GM12875 (cell line): ENCODE measurements around the gene MACF1.
"Not testable (repeated sequence)": the region's sequence is repeated elsewhere in the genome, so short reads cannot be mapped to it uniquely, and the experiment has no call there.

ENCODE experiments used
- H3K4me3 ChIP-seq: one replicate; pipeline ENCODE4 v1.5.1; 2011; ENCODE audit warnings: low read depth, low read length, control low read depth
- CTCF ChIP-seq: IDR thresholded peaks from 2 replicates; pipeline ENCODE4 v1.5.1; 2011; ENCODE audit warnings: low read depth, mild to moderate bottlenecking, control low read depth, inconsistent platforms, low read length, moderate library complexity, borderline replicate concordance; ENCODE audit not compliant: insufficient read depth

MACF1 gene

DNA sequence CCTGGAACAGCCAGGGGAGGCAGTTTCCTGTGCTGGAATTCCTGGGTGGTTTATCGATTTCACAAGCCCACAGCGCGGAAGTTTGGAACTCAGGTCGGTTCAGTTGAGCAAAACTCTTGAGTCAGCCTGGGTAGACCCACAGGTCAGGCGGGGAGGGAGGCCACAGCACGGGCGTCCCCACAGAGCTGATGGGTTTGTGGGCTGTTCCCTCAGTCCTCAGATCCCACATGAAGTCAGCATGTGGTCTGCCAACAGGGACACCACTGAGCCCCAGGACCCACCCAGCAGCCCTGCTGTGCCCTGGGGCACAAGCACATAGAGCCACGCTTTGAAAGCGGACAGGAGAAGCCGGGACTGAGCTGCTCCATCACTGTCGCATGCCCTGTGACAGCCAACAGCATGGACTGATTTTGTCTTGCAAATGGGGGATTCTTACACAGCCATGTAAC is 304.4 kb downstream of the MACF1 start:
- TF ChIP-seq CTCF, result no peak
- H3K4me3 ChIP-seq, result no peak overlapping the region

GRCh38 chr1:39509360-39510009 is 305.0 kb downstream of the MACF1 start:
- TF ChIP-seq CTCF, result no peak
- H3K4me3 ChIP-seq, result no peak overlapping the region

- H3K4me3 ChIP-seq, result not testable (repeated sequence)
Measured at GRCh38 chr1:39510570-39511186, 306.2 kb downstream of the MACF1 start.

GRCh38 chr1:39511477-39511876 is 307.0 kb downstream of the MACF1 start:
- not testable (repeated sequence) for H3K4me3 ChIP-seq

DNA sequence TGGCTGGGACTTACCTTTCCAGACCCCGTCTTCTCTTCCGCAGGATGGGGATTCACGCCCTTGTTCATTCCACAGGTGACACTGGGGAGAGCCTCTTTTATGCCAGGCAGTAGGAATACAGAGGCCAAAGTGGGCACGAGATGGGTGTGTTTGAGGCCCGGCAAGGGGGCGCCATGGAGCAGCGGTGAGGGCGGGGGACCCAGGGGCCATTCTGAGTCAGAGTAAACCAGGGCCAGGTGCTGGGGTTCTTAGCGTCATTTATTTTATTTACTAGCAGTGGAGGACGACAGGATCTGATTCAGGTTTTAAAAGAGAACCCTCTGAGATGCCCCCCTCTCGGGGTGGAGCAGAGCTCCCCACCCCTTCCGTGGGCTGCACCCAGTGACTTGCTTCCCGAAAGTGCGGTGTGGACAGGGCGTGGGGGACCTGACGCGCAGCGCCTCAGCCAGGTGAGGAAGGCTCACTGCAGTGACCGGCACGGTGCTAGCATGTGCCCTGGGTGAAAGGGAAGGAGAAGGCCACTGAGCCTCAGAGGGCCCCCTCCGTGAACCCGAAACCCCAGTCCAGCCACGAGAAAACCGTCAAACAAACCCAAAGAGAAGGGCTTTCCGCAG is 307.8 kb downstream of the MACF1 start:
- not testable (repeated sequence) for H3K4me3 ChIP-seq

GRCh38 chr1:39514710-39515124 is 310.2 kb downstream of the MACF1 start:
- not testable (repeated sequence) for H3K4me3 ChIP-seq

- H3K4me3 ChIP-seq, result peak overlapping the region; percentile 21
Measured at GRCh38 chr1:39515131-39516086, 310.9 kb downstream of the MACF1 start.

DNA sequence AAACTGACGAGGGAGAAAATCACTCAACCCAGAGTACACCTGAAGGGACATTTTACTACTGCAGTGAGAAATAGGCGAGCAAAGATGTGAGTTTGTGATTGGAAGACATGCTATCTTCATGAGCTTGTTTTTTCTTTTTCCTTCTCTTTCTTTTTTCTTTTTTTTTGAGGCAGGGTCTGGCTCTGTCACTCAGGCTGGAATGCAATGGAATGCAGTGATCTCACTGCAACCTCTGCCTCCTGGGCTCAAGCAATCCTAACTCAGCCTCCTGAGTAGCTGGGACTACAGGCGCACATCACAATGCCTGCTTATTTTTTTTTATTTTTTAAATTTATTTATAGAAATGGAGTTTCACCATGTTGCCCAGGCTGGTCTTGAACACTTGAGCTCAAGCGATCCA is 312.3 kb downstream of the MACF1 start:
- not testable (repeated sequence) for H3K4me3 ChIP-seq

DNA sequence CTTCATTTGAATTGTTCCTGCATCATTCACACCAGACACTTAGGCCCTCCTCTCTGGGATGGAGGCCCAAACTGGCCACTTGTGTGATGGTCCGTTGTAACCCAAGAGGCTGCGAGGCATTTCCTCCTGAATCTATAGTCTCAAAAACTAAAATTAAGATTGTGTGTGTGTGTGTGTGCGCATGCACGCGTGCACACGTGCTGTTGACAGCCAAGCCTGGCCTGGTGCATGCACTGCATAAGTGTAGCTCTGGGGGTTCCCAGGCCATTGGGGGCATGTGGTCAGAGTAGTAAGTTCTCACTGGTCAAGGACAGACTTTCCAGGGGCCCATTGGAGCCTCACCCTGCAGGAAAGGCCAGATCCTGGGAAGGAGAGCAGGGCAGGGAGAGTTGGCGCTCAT is 313.4 kb downstream of the MACF1 start:
- not testable (repeated sequence) for H3K4me3 ChIP-seq

GRCh38 chr1:39519376-39519775 is 314.9 kb downstream of the MACF1 start:
- H3K4me3 ChIP-seq, result not testable (repeated sequence)

- not testable (repeated sequence) for H3K4me3 ChIP-seq
Measured at GRCh38 chr1:39522221-39522620, 317.7 kb downstream of the MACF1 start.
